GM23338 (cell line): ENCODE results near the gene MANBA. TPM values are rescaled to one million over a fixed set of nuclear protein-coding genes. Genes with fewer than 3 reads are reported as not detected.
"Not testable (repeated sequence)": the region's sequence is repeated elsewhere in the genome, so short reads cannot be mapped to it uniquely, and the experiment has no call there.

ENCODE experiments used
- ATAC-seq: fragments of 200-7000 bp; cut with Tn5 transposase; 3 replicates; pipeline ENCODE4 v1.9.1; 2020
- DNase-seq: peaks from one replicate; pipeline ENCODE4 v3.0.0-alpha.2; 2015; ENCODE audit warnings: low spot score
- H2AFZ ChIP-seq: fragments of 200-600 bp; sonication (generic); 2 replicates; pipeline ENCODE4 v1.8.0; 2016; ENCODE audit warnings: antibody characterized with exemption, mild to moderate bottlenecking, moderate library complexity
- H3F3A ChIP-seq: fragments of 200-600 bp; sonication (generic); replicated peaks from 2 replicates; pipeline ENCODE4 v1.8.0; 2017; ENCODE audit warnings: antibody characterized with exemption, mixed run types, low read depth
- H3K27ac ChIP-seq: fragments of 200-600 bp; sonication (generic); 2 replicates; pipeline ENCODE4 v1.6.1; 2016; ENCODE audit warnings: low read depth
- H3K27me3 ChIP-seq: fragments of 200-600 bp; sonication (generic); 2 replicates; pipeline ENCODE4 v1.8.0; 2016; ENCODE audit warnings: mild to moderate bottlenecking, mixed run types, moderate library complexity; ENCODE audit not compliant: insufficient read depth
- H3K36me3 ChIP-seq: fragments of 200-600 bp; sonication (generic); 2 replicates; pipeline ENCODE4 v1.8.0; 2016; ENCODE audit warnings: mild to moderate bottlenecking; ENCODE audit not compliant: insufficient read depth
- H3K4me1 ChIP-seq: fragments of 200-600 bp; sonication (generic); 2 replicates; pipeline ENCODE4 v1.8.0; 2016; ENCODE audit warnings: mild to moderate bottlenecking, moderate library complexity; ENCODE audit not compliant: insufficient read depth
- H3K4me2 ChIP-seq: fragments of 200-600 bp; sonication (generic); 2 replicates; pipeline ENCODE4 v1.7.1; 2017; ENCODE audit warnings: mixed run types
- H3K4me3 ChIP-seq: fragments of 200-600 bp; sonication (generic); 2 replicates; pipeline ENCODE4 v1.6.1; 2016; ENCODE audit warnings: mixed run types
- H3K79me2 ChIP-seq: fragments of 200-600 bp; sonication (generic); replicated peaks from 2 replicates; pipeline ENCODE4 v1.8.0; 2017; ENCODE audit warnings: mild to moderate bottlenecking; ENCODE audit not compliant: insufficient read depth
- H3K9me2 ChIP-seq: fragments of 200-600 bp; sonication (generic); 2 replicates; pipeline ENCODE4 v1.8.0; 2017; ENCODE audit not compliant: insufficient read depth
- H4K20me1 ChIP-seq: fragments of 200-600 bp; sonication (generic); replicated peaks from 2 replicates; pipeline ENCODE4 v1.8.0; 2017; ENCODE audit warnings: mild to moderate bottlenecking; ENCODE audit not compliant: insufficient read depth
- H3K27ac Mint-ChIP-seq: 2 replicates; pipeline ENCODE4 v1.8.0; 2020; ENCODE audit warnings: inconsistent platforms, mild to moderate bottlenecking, moderate library complexity, mixed read lengths
- H3K27me3 Mint-ChIP-seq: 3 replicates; pipeline ENCODE4 v1.8.0; 2022; ENCODE audit warnings: low read depth, mild to moderate bottlenecking, moderate library complexity, mixed read lengths, inconsistent platforms; ENCODE audit not compliant: insufficient read depth, poor library complexity
- H3K36me3 Mint-ChIP-seq: 3 replicates; pipeline ENCODE4 v1.8.0; 2021; ENCODE audit warnings: low read depth, mild to moderate bottlenecking, inconsistent platforms, moderate library complexity, mixed read lengths
- H3K4me1 Mint-ChIP-seq: 3 replicates; pipeline ENCODE4 v1.8.0; 2020; ENCODE audit warnings: mild to moderate bottlenecking, inconsistent platforms, mixed read lengths
- H3K4me3 Mint-ChIP-seq: 3 replicates; pipeline ENCODE4 v1.8.0; 2021; ENCODE audit warnings: moderate library complexity, mild to moderate bottlenecking, inconsistent platforms, mixed read lengths
- H3K9me3 Mint-ChIP-seq: 3 replicates; pipeline ENCODE4 v1.8.0; 2020; ENCODE audit warnings: moderate library complexity, mild to moderate bottlenecking, inconsistent platforms, mixed read lengths
- CREB1 ChIP-seq: fragments of 250-450 bp; sonication (Bioruptor Pico); IDR thresholded peaks from 2 replicates; pipeline ENCODE4 v1.5.0; 2020; ENCODE audit warnings: low read depth, mild to moderate bottlenecking, moderate library complexity
- EZH2 ChIP-seq: fragments of 200-600 bp; sonication (generic); IDR thresholded peaks from one replicate; pipeline ENCODE4 v1.8.0; 2017; ENCODE audit warnings: antibody characterized with exemption, mild to moderate bottlenecking, low read depth; ENCODE audit not compliant: unreplicated experiment
- EZH2phosphoT487 ChIP-seq: fragments of 200-600 bp; sonication (generic); IDR thresholded peaks from one replicate; pipeline ENCODE4 v1.8.1; 2018; ENCODE audit warnings: antibody characterized with exemption; ENCODE audit not compliant: unreplicated experiment
- NANOG ChIP-seq: IDR thresholded peaks from 2 replicates; pipeline ENCODE4 v1.6.1; 2016; ENCODE audit warnings: antibody characterized with exemption, borderline replicate concordance
- POLR2AphosphoS5 ChIP-seq: IDR thresholded peaks from 2 replicates; pipeline ENCODE4 v1.6.1; 2016; ENCODE audit warnings: antibody characterized with exemption, low read depth
- STAT1 ChIP-seq: IDR thresholded peaks from one replicate; pipeline ENCODE4 v1.6.1; 2016; ENCODE audit warnings: antibody characterized with exemption; ENCODE audit not compliant: unreplicated experiment
- ZNF114 ChIP-seq: fragments of 250-450 bp; sonication (Bioruptor Pico); IDR thresholded peaks from 2 replicates; pipeline ENCODE4 v1.5.0; 2020; ENCODE audit warnings: mild to moderate bottlenecking, moderate library complexity
- ZNF331 ChIP-seq: fragments of 250-450 bp; sonication (Bioruptor Pico); IDR thresholded peaks from 2 replicates; pipeline ENCODE4 v1.5.0; 2020; ENCODE audit warnings: low read depth, mild to moderate bottlenecking, moderate library complexity
- polyA plus RNA-seq: library from polyadenylated mRNA; unstranded; fragments of >200 nt; fragmentation: Nextera tagmentation; extraction: Ambion mirVana; gene quantifications from 2 replicates; pipeline ENCODE4 v1.2.1, GENCODE V29; 2016
- total RNA-seq: library from RNA; depleted of rRNA; stranded (reverse); fragments of >200 nt; shearing (Covaris generic); gene quantifications from 2 replicates; pipeline ENCODE4 v1.2.3, GENCODE V29; 2014
- TF ChIP-seq, protein P1 (sequence below): IDR thresholded peaks from 2 replicates; pipeline ENCODE4 v1.6.1; 2016; ENCODE audit warnings: antibody characterized with exemption
- TF ChIP-seq, protein P2 (sequence below), 2 experiments: fragments of 200-600 bp in 1 of 2; sonication (generic) in 1 of 2; conservative IDR thresholded peaks; 2 replicates each; pipeline versions ENCODE4 v1.5.1 to v1.6.1; 2016 to 2017; ENCODE audit warnings: antibody characterized with exemption in 2 of 2, low read depth in 2 of 2, mild to moderate bottlenecking in 2 of 2, moderate library complexity in 1 of 2
- TF ChIP-seq, protein P3 (sequence below): fragments of 250-450 bp; sonication (Bioruptor Pico); IDR thresholded peaks from 2 replicates; pipeline ENCODE4 v1.5.0; 2020; ENCODE audit warnings: mild to moderate bottlenecking, moderate library complexity

MANBA gene
- total and polyA plus RNA-seq, 2 experiments from 2014 or later: 13.2 to 54.3 TPM

DNA sequence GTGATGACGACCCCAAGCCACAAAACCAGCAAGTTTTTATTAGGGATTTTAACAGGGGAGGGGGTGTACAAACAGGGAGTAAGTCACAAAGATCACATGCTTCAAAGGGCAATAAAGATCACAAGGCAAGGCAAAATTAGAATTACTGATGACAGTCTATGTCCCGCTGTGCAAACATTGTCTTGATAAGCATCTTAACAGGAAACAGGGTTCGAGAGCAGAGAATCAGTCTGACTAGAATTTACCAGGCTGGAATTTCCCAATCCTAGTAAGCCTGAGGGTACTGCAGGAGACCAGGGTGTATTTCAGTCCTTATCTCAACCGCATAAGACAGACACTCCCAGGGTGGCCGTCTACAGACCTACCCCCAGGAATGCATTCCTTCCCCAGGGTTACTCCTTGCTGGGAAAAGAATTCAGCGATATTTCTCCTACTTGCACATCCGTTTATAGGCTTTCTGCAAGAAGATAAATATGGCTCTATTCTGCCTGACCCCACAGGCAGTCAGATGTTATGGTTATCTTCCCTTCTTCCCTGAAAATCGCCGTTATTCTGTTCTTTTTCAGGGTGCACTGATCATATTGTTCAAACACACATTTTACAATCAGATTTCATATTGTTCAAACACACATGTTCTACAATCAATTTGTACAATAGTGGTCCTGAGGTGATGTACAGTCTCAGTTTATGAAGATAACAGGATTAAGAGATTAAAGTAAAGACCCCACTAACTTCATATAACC lies 41.8 kb downstream of the MANBA start:
- not testable (repeated sequence) for H4K20me1 ChIP-seq, H3K27ac ChIP-seq, DNase-seq, H3K9me3 Mint-ChIP-seq, H2AFZ ChIP-seq, H3K27me3 ChIP-seq, H3K27me3 Mint-ChIP-seq, H3K4me2 ChIP-seq, H3K4me3 Mint-ChIP-seq, H3F3A ChIP-seq, H3K4me3 ChIP-seq, H3K9me2 ChIP-seq, H3K4me1 ChIP-seq, H3K27ac Mint-ChIP-seq, H3K4me1 Mint-ChIP-seq, ATAC-seq, H3K79me2 ChIP-seq
- H3K36me3 Mint-ChIP-seq: peaks cover 39% of the 10 kb centered on the region
- peaks cover 15% of the 10 kb centered on the region for H3K36me3 ChIP-seq

DNA sequence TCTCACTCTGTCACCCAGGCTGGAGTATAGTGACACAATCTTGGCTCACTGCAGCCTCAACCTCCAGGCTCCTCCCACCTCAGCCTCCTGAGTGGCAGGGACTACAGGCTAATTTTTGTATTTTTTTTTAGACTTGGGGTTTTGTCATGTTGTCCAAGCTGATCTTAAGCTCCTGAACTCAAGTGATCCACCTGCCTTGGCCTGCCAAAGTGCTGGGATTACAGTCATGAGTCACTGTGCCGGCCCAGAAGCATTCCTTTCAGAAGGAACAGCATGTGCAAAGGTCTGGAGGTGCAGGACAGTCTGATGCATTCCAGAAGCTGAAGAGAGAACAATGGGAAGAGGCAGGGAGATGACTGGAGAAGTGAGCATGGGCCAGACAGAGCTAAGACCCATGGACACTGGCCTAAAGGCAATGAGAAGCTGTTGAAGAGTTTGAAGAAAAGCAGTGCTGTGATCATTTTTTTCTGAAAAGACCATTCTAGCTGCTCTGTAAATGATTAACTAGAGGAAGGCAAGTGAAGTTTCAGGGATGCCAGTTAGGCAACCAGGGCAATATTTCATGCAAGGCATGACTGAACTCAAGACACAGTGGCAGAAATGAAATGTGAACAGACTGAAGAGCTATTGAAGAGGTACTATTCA lies 43.2 kb downstream of the MANBA start:
- Histone ChIP-seq H3K27me3 (no peaks in the 10 kb centered on the region), H4K20me1 (no peaks in the 10 kb centered on the region), H3K4me2 (no peak overlapping the region), H3K9me2 (0 out of 2 replicates have a peak, but pooled peaks cover 2% of the 10 kb centered on the region), H3K36me3 (peaks cover 15% of the 10 kb centered on the region), H3K4me1 (no peaks in the 10 kb centered on the region), H3K79me2 (no peaks in the 10 kb centered on the region), H3K4me3 (no peak overlapping the region), H3K27ac (no peak overlapping the region), H3F3A (no peaks in the 10 kb centered on the region), H2AFZ (no peak overlapping the region)
- no peak overlapping the region for H3K27ac Mint-ChIP-seq
- peaks cover 35% of the 10 kb centered on the region for H3K36me3 Mint-ChIP-seq
- H3K4me3 Mint-ChIP-seq: no peak overlapping the region
- DNase-seq (no peak), ATAC-seq (no peak)
- H3K27me3 Mint-ChIP-seq: no peaks in the 10 kb centered on the region
- peaks cover 4% of the 10 kb centered on the region; the same call in 2 of the 3 replicates for H3K9me3 Mint-ChIP-seq
- H3K4me1 Mint-ChIP-seq: no peaks in the 10 kb centered on the region
- TF ChIP-seq EZH2phosphoT487 (no peak), STAT1 (no peak), NANOG (no peak), POLR2AphosphoS5 (no peak), CREB1 (CRISPR knock-in tag) (no peak), EZH2 (no peak), ZNF331 (CRISPR knock-in tag) (no peak), ZNF114 (CRISPR knock-in tag) (no peak)
- TF ChIP-seq, protein P1, sequence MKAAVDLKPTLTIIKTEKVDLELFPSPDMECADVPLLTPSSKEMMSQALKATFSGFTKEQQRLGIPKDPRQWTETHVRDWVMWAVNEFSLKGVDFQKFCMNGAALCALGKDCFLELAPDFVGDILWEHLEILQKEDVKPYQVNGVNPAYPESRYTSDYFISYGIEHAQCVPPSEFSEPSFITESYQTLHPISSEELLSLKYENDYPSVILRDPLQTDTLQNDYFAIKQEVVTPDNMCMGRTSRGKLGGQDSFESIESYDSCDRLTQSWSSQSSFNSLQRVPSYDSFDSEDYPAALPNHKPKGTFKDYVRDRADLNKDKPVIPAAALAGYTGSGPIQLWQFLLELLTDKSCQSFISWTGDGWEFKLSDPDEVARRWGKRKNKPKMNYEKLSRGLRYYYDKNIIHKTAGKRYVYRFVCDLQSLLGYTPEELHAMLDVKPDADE: no peak
- TF ChIP-seq, protein P2, sequence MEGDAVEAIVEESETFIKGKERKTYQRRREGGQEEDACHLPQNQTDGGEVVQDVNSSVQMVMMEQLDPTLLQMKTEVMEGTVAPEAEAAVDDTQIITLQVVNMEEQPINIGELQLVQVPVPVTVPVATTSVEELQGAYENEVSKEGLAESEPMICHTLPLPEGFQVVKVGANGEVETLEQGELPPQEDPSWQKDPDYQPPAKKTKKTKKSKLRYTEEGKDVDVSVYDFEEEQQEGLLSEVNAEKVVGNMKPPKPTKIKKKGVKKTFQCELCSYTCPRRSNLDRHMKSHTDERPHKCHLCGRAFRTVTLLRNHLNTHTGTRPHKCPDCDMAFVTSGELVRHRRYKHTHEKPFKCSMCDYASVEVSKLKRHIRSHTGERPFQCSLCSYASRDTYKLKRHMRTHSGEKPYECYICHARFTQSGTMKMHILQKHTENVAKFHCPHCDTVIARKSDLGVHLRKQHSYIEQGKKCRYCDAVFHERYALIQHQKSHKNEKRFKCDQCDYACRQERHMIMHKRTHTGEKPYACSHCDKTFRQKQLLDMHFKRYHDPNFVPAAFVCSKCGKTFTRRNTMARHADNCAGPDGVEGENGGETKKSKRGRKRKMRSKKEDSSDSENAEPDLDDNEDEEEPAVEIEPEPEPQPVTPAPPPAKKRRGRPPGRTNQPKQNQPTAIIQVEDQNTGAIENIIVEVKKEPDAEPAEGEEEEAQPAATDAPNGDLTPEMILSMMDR (conservative IDR thresholded peaks at IDR 0.05; ENCODE audit: low read depth in 2 of 2): no peak
- TF ChIP-seq, protein P3, sequence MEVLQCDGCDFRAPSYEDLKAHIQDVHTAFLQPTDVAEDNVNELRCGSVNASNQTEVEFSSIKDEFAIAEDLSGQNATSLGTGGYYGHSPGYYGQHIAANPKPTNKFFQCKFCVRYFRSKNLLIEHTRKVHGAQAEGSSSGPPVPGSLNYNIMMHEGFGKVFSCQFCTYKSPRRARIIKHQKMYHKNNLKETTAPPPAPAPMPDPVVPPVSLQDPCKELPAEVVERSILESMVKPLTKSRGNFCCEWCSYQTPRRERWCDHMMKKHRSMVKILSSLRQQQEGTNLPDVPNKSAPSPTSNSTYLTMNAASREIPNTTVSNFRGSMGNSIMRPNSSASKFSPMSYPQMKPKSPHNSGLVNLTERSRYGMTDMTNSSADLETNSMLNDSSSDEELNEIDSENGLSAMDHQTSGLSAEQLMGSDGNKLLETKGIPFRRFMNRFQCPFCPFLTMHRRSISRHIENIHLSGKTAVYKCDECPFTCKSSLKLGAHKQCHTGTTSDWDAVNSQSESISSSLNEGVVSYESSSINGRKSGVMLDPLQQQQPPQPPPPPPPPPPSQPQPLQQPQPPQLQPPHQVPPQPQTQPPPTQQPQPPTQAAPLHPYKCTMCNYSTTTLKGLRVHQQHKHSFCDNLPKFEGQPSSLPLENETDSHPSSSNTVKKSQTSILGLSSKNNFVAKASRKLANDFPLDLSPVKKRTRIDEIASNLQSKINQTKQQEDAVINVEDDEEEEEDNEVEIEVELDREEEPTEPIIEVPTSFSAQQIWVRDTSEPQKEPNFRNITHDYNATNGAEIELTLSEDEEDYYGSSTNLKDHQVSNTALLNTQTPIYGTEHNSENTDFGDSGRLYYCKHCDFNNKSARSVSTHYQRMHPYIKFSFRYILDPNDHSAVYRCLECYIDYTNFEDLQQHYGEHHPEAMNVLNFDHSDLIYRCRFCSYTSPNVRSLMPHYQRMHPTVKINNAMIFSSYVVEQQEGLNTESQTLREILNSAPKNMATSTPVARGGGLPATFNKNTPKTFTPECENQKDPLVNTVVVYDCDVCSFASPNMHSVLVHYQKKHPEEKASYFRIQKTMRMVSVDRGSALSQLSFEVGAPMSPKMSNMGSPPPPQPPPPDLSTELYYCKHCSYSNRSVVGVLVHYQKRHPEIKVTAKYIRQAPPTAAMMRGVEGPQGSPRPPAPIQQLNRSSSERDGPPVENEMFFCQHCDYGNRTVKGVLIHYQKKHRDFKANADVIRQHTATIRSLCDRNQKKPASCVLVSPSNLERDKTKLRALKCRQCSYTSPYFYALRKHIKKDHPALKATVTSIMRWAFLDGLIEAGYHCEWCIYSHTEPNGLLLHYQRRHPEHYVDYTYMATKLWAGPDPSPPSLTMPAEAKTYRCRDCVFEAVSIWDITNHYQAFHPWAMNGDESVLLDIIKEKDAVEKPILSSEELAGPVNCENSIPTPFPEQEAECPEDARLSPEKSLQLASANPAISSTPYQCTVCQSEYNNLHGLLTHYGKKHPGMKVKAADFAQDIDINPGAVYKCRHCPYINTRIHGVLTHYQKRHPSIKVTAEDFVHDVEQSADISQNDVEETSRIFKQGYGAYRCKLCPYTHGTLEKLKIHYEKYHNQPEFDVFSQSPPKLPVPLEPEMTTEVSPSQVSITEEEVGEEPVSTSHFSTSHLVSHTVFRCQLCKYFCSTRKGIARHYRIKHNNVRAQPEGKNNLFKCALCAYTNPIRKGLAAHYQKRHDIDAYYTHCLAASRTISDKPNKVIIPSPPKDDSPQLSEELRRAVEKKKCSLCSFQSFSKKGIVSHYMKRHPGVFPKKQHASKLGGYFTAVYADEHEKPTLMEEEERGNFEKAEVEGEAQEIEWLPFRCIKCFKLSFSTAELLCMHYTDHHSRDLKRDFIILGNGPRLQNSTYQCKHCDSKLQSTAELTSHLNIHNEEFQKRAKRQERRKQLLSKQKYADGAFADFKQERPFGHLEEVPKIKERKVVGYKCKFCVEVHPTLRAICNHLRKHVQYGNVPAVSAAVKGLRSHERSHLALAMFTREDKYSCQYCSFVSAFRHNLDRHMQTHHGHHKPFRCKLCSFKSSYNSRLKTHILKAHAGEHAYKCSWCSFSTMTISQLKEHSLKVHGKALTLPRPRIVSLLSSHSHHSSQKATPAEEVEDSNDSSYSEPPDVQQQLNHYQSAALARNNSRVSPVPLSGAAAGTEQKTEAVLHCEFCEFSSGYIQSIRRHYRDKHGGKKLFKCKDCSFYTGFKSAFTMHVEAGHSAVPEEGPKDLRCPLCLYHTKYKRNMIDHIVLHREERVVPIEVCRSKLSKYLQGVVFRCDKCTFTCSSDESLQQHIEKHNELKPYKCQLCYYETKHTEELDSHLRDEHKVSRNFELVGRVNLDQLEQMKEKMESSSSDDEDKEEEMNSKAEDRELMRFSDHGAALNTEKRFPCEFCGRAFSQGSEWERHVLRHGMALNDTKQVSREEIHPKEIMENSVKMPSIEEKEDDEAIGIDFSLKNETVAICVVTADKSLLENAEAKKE (CRISPR knock-in tag): no peak
